SK-N-SH (cell line): Measurements from ENCODE around the gene COL4A2. TPM values are rescaled to one million over a fixed set of nuclear protein-coding genes. Genes with fewer than 3 reads are reported as not detected.
"Not testable (repeated sequence)": the region's sequence is repeated elsewhere in the genome, so short reads cannot be mapped to it uniquely, and the experiment has no call there.

Experiments used
- CTCF ChIA-PET: fragments of 300-600, 350-600 bp; formaldehyde crosslinking; extraction: SDS; loops from one replicate; lab custom pipeline; 2021; lab: Yijun Ruan, JAX
- POLR2A ChIA-PET: fragments of 350-600 bp; sonication (Branson Sonifier 250); formaldehyde crosslinking; extraction: SDS; loops from one replicate; lab custom pipeline; 2020; ENCODE audit warnings: antibody characterized with exemption, inconsistent platforms; lab: Yijun Ruan, JAX
- DNase-seq: peaks from one replicate; pipeline ENCODE4 v3.0.0; 2012
- H2AFZ ChIP-seq: fragments of 200-600 bp; sonication (generic); 2 replicates; pipeline ENCODE4 v1.8.1; 2016; ENCODE audit warnings: antibody characterized with exemption, mild to moderate bottlenecking, low read depth
- H3F3A ChIP-seq: fragments of 200-600 bp; sonication (generic); replicated peaks from 2 replicates; pipeline ENCODE3; 2016; ENCODE audit warnings: antibody characterized with exemption, mild to moderate bottlenecking; ENCODE audit not compliant: insufficient read depth
- H3K27ac ChIP-seq, 2 experiments: fragments of 200-500 bp in 1 of 2; fragments of 200-600 bp in 1 of 2; sonication (Bioruptor generic) in 1 of 2; sonication (generic), shearing (Covaris generic) in 1 of 2; 2 replicates each; pipeline versions ENCODE4 v1.5.1 to v1.6.1; 2014 to 2016; ENCODE audit warnings: low read depth in 2 of 2, inconsistent platforms in 1 of 2, low read length in 1 of 2, mild to moderate bottlenecking in 1 of 2, mixed read lengths in 1 of 2
- H3K27me3 ChIP-seq: fragments of 200-600 bp; sonication (generic), shearing (Covaris generic); 2 replicates; pipeline ENCODE4 v1.6.1; 2016; ENCODE audit warnings: mixed run types; ENCODE audit not compliant: insufficient read depth
- H3K36me3 ChIP-seq, 2 experiments: fragments of 200-500 bp in 1 of 2; fragments of 200-600 bp in 1 of 2; sonication (Bioruptor generic) in 1 of 2; sonication (generic) in 1 of 2; replicated peaks in 1 of 2; 2 replicates each; pipeline versions ENCODE3 to v1.5.1; 2014 to 2016; ENCODE audit warnings: low read length in 1 of 2, mild to moderate bottlenecking in 1 of 2; ENCODE audit not compliant: insufficient read depth in 2 of 2, control insufficient read depth in 1 of 2
- H3K4me1 ChIP-seq, 2 experiments: fragments of 200-500 bp in 1 of 2; fragments of 200-600 bp in 1 of 2; sonication (Bioruptor generic) in 1 of 2; sonication (generic), shearing (Covaris generic) in 1 of 2; 2 replicates each; pipeline versions ENCODE4 v1.5.1 to v1.6.1; 2014 to 2016; ENCODE audit warnings: low read depth in 1 of 2, low read length in 1 of 2, mixed run types in 1 of 2; ENCODE audit not compliant: insufficient read depth in 2 of 2, control insufficient read depth in 1 of 2
- H3K4me2 ChIP-seq: fragments of 200-600 bp; sonication (generic), shearing (Covaris generic); 2 replicates; pipeline ENCODE4 v1.6.1; 2017; ENCODE audit warnings: mixed run types
- H3K4me3 ChIP-seq, 2 experiments: fragments of 200-500 bp in 1 of 2; fragments of 200-600 bp in 1 of 2; sonication (Bioruptor generic) in 1 of 2; sonication (generic), shearing (Covaris generic) in 1 of 2; 2 replicates each; pipeline versions ENCODE4 v1.5.1 to v1.8.1; 2014 to 2016; ENCODE audit warnings: low read depth in 2 of 2, inconsistent platforms in 1 of 2, low read length in 1 of 2, mild to moderate bottlenecking in 1 of 2, mixed read lengths in 1 of 2, moderate library complexity in 1 of 2
- H3K79me2 ChIP-seq: fragments of 200-600 bp; sonication (generic); 2 replicates; pipeline ENCODE4 v1.8.1; 2017; ENCODE audit warnings: mild to moderate bottlenecking; ENCODE audit not compliant: insufficient read depth
- H3K9ac ChIP-seq: fragments of 200-600 bp; sonication (generic); 2 replicates; pipeline ENCODE4 v1.6.1; 2017; ENCODE audit warnings: mixed run types
- H3K9me2 ChIP-seq: fragments of 200-600 bp; sonication (generic); 2 replicates; pipeline ENCODE4 v1.6.1; 2017; ENCODE audit warnings: mixed run types
- H3K9me3 ChIP-seq: fragments of 200-600 bp; sonication (generic); 2 replicates; pipeline ENCODE4 v1.6.1; 2017; ENCODE audit warnings: mixed run types, mild to moderate bottlenecking, moderate library complexity
- H4K20me1 ChIP-seq: fragments of 200-600 bp; sonication (generic); 2 replicates; pipeline ENCODE4 v1.6.1; 2017; ENCODE audit warnings: mild to moderate bottlenecking, mixed run types; ENCODE audit not compliant: insufficient read depth
- CHD2 ChIP-seq: fragments of 150-350 bp; IDR thresholded peaks from 2 replicates; pipeline ENCODE4 v1.6.1; 2018; ENCODE audit warnings: low read length; ENCODE audit not compliant: partially characterized antibody
- ELF1 ChIP-seq: IDR thresholded peaks from 2 replicates; pipeline ENCODE4 v1.4.0; 2012
- FOXM1 ChIP-seq: IDR thresholded peaks from 2 replicates; pipeline ENCODE4 v1.4.0; 2012; ENCODE audit warnings: low read depth, mild to moderate bottlenecking
- GABPA ChIP-seq: IDR thresholded peaks from 2 replicates; pipeline ENCODE4 v1.4.0; 2012; ENCODE audit warnings: low read depth, mild to moderate bottlenecking
- GATA2 ChIP-seq: sonication (generic); formaldehyde crosslinking; IDR thresholded peaks from 2 replicates; pipeline ENCODE4 v1.5.0; 2020; ENCODE audit warnings: mild to moderate bottlenecking, missing genetic modification reagents
- MEF2A ChIP-seq: IDR thresholded peaks from 2 replicates; pipeline ENCODE4 v1.4.0; 2012; ENCODE audit warnings: low read depth, borderline replicate concordance
- SMC3 ChIP-seq: IDR thresholded peaks from 2 replicates; pipeline ENCODE4 v1.6.1; 2012; ENCODE audit warnings: low read depth, low read length, improper control_type of control experiment
- WGBS: methylation state at CpG from one replicate; pipeline ENCODE4 v1.1.6; 2017; ENCODE audit warnings: low lambda C conversion rate; 5-methylcytosine and 5-hydroxymethylcytosine counted together
- polyA plus RNA-seq, 3 experiments: library from polyadenylated mRNA; depleted of rRNA; stranded (reverse); fragments of >200 nt; gene quantifications; 2 replicates each; pipeline ENCODE4 v1.2.3, GENCODE V29; 2012
- TF ChIP-seq, protein P1 (sequence below): IDR thresholded peaks from 2 replicates; pipeline ENCODE4; 2012
- TF ChIP-seq, protein P2 (sequence below): IDR thresholded peaks from 2 replicates; pipeline ENCODE4 v1.4.0; 2012; ENCODE audit warnings: low read depth, borderline replicate concordance
- TF ChIP-seq, protein P3 (sequence below): fragments of 150-350 bp; IDR thresholded peaks from 2 replicates; pipeline ENCODE4 v1.6.1; 2016; ENCODE audit warnings: mild to moderate bottlenecking, low read depth, low read length
- TF ChIP-seq, protein P4 (sequence below): fragments of 150-350 bp; IDR thresholded peaks from 2 replicates; pipeline ENCODE4 v1.6.1; 2017; ENCODE audit warnings: antibody characterized with exemption, low read length, low read depth, borderline replicate concordance
- TF ChIP-seq, protein P5 (sequence below): IDR thresholded peaks from 2 replicates; pipeline ENCODE4 v1.4.0; 2012; ENCODE audit warnings: low read depth

Gene COL4A2
- polyA plus RNA-seq, 1 of the 3 experiments (the other 2 are of a cell fraction), result 137 TPM

DNA sequence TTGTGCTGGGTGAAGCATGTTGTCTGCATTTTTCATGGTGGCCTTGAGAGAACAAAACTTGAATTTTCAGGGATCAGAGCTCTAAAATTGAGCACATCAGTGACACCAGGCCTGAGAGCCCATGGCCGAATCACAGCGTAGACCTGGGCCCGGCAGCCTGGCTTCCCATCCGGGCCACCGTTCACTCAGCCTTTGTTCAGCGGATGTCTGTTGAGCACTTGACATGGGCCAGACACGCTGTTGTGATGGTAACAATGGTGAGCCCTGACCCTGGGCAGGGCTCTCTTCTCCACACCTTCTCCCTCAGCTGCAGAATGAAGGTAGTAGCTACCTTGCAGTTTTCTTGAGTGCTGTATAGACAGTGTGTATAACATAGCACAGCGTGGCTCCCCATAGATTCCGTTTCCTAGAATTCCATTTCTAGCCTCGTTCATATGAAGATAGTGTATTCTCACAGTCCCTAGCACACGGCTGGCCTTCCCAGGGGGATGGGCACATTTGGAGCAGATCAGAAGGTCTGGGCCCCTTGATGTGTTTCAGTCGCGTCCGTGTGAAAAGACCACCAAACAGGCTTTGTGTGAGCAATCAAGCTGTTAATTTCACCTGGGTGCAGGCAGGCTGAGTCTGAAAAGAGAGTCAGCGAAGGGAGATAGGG lies 179.1 kb downstream of the COL4A2 start:
- Histone ChIP-seq H3K9me2 (no peaks in the 10 kb centered on the region), H3K9me3 (no peaks in the 10 kb centered on the region), H3K4me1 (no peaks in the 10 kb centered on the region), H4K20me1 (no peaks in the 10 kb centered on the region), H3K4me2 (no peak overlapping the region), H2AFZ (no peak overlapping the region), H3F3A (peaks cover 4% of the 10 kb centered on the region), H3K27me3 (no peaks in the 10 kb centered on the region), H3K79me2 (no peaks in the 10 kb centered on the region), H3K4me3 (no peak overlapping the region), H3K27ac (no peak overlapping the region), H3K9ac (no peak overlapping the region), H3K36me3 (peaks cover 21 to 30% of the 10 kb centered on the region in 2 experiments)
- DNase-seq, result no peak
- CTCF ChIA-PET, result interaction anchor here (1.2 kb wide), 1 partner anchor 30 kb away, joined by 3 read pairs; no protein-coding TSS in a partner anchor
- POLR2A ChIA-PET, result no interaction called here
- TF ChIP-seq, protein P1, sequence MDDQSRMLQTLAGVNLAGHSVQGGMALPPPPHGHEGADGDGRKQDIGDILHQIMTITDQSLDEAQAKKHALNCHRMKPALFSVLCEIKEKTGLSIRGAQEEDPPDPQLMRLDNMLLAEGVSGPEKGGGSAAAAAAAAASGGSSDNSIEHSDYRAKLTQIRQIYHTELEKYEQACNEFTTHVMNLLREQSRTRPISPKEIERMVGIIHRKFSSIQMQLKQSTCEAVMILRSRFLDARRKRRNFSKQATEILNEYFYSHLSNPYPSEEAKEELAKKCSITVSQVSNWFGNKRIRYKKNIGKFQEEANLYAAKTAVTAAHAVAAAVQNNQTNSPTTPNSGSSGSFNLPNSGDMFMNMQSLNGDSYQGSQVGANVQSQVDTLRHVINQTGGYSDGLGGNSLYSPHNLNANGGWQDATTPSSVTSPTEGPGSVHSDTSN, result no peak
- TF ChIP-seq, protein P2, sequence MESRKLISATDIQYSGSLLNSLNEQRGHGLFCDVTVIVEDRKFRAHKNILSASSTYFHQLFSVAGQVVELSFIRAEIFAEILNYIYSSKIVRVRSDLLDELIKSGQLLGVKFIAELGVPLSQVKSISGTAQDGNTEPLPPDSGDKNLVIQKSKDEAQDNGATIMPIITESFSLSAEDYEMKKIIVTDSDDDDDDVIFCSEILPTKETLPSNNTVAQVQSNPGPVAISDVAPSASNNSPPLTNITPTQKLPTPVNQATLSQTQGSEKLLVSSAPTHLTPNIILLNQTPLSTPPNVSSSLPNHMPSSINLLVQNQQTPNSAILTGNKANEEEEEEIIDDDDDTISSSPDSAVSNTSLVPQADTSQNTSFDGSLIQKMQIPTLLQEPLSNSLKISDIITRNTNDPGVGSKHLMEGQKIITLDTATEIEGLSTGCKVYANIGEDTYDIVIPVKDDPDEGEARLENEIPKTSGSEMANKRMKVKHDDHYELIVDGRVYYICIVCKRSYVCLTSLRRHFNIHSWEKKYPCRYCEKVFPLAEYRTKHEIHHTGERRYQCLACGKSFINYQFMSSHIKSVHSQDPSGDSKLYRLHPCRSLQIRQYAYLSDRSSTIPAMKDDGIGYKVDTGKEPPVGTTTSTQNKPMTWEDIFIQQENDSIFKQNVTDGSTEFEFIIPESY, result no peak
- WGBS, result 94% methylated on average over 9 of the region's 15 CpGs

DNA sequence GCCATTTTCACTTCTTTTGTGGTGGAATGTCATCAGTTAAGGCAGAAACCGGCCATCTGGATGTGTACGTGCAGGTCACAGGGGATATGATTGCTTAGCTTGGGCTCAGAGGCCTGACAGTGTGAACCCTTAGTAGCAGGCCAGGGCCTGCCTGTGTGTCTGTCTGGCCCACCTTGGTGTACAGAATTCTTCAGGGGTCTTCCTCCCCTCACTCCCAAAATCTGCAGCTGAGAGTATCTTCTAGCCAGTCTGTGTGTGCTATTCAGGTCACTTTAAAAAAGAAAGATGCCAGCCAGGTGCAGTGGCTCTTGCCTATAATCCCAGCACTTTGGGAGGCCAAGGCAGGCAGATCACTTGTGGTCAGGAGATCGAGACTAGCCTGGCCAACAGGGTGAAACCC lies 179.8 kb downstream of the COL4A2 start:
- H3K4me1 ChIP-seq, H3K9me2 ChIP-seq, H3K9ac ChIP-seq, H3K79me2 ChIP-seq, H3K9me3 ChIP-seq, H3F3A ChIP-seq, POLR2A ChIA-PET, H3K4me3 ChIP-seq, H4K20me1 ChIP-seq, DNase-seq, H2AFZ ChIP-seq, H3K27me3 ChIP-seq, H3K4me2 ChIP-seq, H3K27ac ChIP-seq: not testable (repeated sequence)
- peaks cover 26 to 35% of the 10 kb centered on the region in 2 experiments for H3K36me3 ChIP-seq
- CTCF ChIA-PET, result interaction anchor here (1.2 kb wide), 1 partner anchor 31 kb away, joined by 3 read pairs; no protein-coding TSS in a partner anchor
- 66% methylated on average over 3 of the region's 3 CpGs for WGBS

DNA sequence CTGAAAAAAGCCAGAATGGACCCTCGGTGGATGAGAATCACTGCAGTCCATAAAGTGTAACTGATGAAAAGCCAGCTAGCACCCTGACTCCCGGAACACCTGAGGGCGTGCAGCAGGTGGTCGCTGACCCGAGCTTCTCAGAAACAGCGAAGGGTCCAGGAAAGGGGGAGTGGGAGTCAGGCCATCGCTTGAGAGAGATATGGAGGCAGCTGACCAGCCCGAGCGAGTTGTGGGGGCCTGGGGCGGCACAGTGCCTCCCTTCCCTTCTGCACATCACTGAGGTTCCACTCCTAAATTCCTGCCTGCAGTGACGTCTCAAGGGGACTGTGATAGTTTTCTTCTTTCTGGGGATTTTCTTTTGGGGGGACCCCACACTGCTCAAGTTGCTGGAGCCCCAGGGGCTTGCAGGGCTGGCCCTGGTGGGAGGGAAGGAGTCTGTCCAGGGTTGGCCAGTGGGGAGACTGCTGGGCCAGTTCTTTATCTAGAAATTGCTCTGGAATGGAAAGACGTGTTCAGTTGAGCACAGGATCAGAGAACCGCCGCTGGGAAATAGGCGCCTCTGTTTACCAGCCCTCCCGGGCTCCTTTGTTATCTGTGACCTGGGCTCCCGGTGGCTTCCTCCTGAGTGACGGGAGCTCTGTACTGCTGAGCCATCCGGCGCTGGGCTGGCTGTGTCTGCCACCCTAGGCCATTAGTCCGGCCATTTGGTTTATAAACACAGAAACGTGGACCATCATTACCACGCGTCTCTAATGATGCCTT lies 183.1 kb downstream of the COL4A2 start:
- CTCF ChIA-PET, result no interaction called here
- peaks cover 8% of the 10 kb centered on the region for H3F3A ChIP-seq
- WGBS, result 91% methylated on average over 24 of the region's 24 CpGs
- no peaks in the 10 kb centered on the region for H3K9me3 ChIP-seq
- no peak for DNase-seq
- peaks cover 17 to 50% of the 10 kb centered on the region in 2 experiments for H3K36me3 ChIP-seq
- no peaks in the 10 kb centered on the region for H3K4me1 ChIP-seq
- no peak overlapping the region for H3K27ac ChIP-seq
- no peak overlapping the region for H3K9ac ChIP-seq
- H3K79me2 ChIP-seq, result no peaks in the 10 kb centered on the region
- POLR2A ChIA-PET, result no interaction called here
- H3K27me3 ChIP-seq, result no peaks in the 10 kb centered on the region
- H2AFZ ChIP-seq, result no peak overlapping the region
- H3K4me3 ChIP-seq, result no peak overlapping the region
- no peak overlapping the region for H3K4me2 ChIP-seq
- no peaks in the 10 kb centered on the region for H4K20me1 ChIP-seq
- no peaks in the 10 kb centered on the region for H3K9me2 ChIP-seq
- no peak for TF ChIP-seq GABPA
- TF ChIP-seq ELF1, result no peak
- TF ChIP-seq, protein P3, sequence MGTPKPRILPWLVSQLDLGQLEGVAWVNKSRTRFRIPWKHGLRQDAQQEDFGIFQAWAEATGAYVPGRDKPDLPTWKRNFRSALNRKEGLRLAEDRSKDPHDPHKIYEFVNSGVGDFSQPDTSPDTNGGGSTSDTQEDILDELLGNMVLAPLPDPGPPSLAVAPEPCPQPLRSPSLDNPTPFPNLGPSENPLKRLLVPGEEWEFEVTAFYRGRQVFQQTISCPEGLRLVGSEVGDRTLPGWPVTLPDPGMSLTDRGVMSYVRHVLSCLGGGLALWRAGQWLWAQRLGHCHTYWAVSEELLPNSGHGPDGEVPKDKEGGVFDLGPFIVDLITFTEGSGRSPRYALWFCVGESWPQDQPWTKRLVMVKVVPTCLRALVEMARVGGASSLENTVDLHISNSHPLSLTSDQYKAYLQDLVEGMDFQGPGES, result no peak
- TF ChIP-seq, protein P4, sequence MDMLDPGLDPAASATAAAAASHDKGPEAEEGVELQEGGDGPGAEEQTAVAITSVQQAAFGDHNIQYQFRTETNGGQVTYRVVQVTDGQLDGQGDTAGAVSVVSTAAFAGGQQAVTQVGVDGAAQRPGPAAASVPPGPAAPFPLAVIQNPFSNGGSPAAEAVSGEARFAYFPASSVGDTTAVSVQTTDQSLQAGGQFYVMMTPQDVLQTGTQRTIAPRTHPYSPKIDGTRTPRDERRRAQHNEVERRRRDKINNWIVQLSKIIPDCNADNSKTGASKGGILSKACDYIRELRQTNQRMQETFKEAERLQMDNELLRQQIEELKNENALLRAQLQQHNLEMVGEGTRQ, result no peak
- no peak for TF ChIP-seq SMC3
- TF ChIP-seq, protein P5, sequence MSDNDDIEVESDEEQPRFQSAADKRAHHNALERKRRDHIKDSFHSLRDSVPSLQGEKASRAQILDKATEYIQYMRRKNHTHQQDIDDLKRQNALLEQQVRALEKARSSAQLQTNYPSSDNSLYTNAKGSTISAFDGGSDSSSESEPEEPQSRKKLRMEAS, result no peak
- TF ChIP-seq CHD2, result no peak
- TF ChIP-seq, protein P1, result no peak
- TF ChIP-seq GATA2 (CRISPR knock-in tag), result no peak
- no peak for TF ChIP-seq MEF2A
- no peak for TF ChIP-seq FOXM1
